DMS153 treated with DMSO at 0.1 percent for 48 hours (cell line): Measurements from ENCODE around the gene DEFB132.
A peak's percentile ranks its signal among the peaks of the same experiment; 100 is the strongest.
"Not testable (repeated sequence)": the region's sequence is repeated elsewhere in the genome, so short reads cannot be mapped to it uniquely, and the experiment has no call there.

Experiments
- DNase-seq: peaks from one replicate; lab custom pipeline; 2025; ENCODE audit not compliant: unreplicated experiment; lab: John Stamatoyannopoulos, UW

DEFB132 gene, protein sequence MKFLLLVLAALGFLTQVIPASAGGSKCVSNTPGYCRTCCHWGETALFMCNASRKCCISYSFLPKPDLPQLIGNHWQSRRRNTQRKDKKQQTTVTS

GRCh38 chr20:257419-257818, at the start of gene DEFB132:
Gene DEFB132, plus strand, starts transcription at chr20:257724. Its CDS starts 55 bp downstream, at chr20:257779.
- no peak for DNase-seq

DNA sequence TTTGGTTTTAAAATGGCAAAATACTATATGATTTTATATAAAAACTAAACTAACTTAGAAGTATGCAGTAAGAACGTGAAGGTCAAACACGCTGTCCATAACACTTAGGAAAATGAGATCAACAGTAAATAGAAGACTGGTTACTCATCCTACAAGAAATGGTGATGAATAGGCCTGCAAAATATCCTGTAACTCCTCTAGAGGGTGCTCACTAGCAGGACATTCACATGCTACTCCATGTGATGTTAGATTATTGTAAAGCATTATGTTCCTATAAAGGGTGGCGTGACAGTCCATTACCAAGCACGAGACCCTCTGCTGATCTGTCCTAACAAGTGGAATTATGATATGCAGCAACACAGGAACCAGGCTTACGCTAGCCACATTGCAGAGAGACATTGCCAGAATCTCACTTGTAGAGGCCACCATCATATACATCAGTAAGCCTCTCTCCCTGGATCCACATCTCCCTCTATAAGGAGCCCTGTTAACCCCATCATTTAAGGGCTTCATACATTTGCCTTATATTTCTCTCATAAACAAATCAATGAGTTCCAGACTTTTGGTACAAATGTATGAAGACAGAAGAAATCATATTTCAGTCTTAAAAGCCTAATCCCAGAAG, 48.5 kb upstream of the DEFB132 start:
- peak; percentile 71 for DNase-seq

DNA sequence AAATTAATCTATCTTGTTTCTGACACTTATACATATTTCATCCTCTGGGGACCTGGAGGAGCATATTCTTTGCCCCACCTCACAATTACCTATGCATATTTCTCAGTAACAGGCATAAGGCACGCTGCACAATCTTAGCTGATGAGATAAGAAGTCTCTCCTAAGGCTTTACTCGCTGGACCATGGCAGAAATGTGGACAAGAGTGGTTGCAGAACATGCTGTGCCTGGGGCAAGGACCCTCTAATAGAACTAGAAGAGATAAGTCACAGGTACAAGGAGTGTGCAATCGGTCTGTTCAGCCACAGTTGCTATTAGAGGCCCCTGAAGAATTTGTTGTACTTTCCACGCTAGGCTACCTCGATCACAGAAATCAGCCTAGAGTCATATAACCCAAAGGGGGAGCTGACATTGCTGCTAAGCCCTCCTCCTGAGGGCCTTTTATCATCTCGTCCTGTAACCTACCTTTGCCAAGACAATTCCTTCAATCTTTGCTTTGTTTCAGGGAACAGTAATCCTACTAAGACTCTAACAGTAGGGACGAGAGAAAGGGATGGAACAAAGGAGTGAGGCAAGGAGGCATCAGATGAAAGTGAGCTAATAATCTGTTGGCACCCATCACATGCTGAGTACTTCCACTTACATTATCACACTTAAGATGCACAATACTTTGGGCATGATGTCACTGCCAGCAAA, 46.6 kb upstream of the DEFB132 start:
- no peak for DNase-seq

DNA sequence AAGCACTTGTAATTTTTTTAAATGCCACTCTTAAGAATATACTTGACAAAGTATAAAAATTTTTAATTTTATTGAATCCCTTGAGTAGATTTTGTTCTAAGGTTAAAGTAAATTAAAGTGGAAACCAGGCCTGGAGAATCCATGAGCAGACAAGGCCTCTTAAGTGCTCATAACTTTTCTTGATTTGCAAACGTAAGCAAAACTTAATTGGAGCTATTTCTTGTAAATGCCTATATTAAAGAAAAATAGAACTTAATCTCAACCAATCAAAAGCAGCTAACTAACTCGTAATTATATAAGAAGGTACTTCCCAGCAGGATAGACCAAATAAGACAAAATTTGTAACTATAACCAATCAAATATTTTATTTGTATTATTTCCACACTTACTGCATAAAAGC, 43.1 kb upstream of the DEFB132 start:
- DNase-seq = no peak

DNA sequence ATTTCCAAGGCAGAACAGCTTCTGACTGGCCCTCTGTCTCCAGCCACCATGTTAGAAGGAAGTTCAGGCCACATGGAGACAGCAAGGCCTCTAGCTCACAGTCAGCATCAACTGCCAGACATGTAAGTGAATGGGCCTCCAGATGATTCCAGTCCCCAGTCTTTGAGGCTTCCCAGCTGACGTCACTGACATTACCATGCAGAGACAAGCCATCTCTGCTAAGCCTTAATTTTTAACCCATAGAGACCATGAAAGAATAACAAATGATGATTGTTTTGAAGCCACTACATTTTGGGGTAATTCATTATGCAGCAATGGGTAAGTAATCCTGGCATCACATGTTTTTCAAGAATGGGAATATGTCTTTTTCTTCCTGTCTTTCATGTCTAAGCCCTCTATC, 41.7 kb upstream of the DEFB132 start:
- no peak for DNase-seq

- no peak for DNase-seq
Observed at GRCh38 chr20:217266-217665, 40.3 kb upstream of the DEFB132 start.

DNA sequence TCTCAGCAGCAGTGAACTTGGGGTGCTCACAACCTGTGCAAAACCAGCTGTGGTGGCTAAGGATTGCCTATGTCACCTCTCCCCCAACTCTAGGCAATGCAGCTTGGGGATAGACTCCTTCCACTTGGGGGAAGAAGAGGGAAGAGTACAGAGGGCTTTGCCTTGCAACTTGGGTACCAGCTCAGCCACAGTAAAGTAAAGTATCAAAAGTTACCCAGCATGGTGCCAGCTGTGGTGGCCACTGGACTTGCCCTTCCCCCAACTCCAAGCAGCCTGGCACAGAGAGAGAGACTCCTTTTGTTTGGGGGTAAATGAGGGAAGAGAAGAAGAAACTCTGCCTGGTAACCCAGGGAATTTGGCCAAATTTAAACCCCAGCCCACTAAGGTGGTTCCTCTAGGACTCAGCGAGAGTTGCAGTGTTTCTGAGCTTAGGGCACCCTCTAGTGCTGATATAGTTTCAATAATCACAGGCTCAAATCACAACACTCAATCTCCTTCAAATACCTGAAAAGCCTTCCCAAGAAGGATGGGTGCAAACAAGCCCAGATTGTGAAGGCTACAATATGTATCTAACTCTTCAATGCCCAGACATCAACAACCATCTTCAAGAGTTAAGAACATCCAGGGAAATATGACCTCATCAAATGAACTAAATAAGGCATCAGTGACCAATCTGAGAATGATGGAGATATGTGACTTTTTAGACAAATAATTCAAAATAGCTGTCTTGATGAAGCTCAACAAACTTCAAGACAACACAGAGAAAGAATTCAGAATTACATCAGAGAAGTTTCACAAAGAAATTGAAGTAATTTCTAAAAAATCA, 38.0 kb upstream of the DEFB132 start:
- DNase-seq = peak; percentile 27

DNA sequence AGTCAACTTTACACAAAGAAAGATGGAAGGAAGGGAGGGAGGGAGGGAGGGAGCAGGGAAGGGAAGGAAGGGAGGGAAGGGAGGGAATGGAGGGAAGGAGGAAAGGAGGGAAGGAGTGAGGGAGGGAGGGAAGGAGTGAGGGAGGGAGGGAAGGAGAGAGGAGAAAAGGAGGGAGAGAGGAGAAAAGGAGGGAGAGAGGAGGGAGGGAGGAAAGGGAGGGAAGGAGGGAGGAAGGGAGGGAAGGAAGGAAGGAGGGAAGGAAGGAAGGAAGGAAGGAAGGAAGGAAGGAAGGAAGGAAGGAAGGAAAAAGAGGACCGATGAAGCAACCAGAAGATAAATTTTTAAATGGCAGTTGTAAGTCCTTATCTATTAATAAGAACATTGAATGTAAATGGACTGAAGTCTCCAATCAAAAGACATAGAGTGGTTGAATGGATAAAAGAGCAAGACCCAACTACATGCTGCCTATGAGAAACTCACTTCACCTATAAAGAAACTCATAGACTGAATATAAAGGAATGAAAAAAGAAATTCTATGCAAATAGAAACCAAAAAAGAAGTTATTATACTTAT, 36.2 kb upstream of the DEFB132 start:
- DNase-seq = no peak

DNA sequence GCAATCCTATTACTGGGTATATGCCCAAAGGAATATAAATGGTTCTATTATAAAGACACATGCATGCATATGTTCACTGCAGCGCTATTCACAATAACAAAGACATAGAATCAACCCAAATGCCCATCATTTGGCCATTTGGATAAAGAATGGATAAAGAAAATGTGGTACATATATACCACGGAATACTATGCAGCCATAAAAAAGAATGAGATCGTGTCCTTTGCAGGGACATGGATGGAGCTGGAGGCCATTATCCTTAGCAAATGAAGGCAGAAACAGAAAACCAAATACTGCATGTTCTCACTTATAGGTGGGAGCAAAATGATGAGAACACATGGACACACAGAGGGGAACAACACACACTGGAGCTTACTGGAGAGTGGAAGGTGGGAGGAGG, 31.6 kb upstream of the DEFB132 start:
- DNase-seq = not testable (repeated sequence)

DNA sequence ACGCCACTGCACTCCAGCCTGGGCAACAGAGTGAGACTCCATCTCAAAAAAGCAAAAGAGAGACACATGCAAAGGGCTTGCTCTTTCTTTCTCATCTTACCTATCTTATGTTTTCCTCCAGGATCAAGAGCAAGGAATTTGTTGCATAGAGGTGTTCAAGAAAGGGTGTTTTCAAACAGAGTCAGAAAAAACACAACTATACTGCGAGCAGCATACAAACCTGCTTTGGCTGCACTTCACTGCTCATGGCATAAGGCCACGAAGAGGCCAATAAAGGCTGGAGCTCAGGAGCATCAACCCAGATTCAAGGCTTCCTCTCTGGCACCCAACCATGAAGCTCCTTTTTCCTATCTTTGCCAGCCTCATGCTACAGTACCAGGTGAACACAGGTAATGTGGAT, 30.6 kb upstream of the DEFB132 start, which contains the start of gene DEFB129:
DEFB129 (plus strand) TSS at position 301 of the 400 bp plus-strand sequence; CDS start at position 332, 31 bp downstream.
- DNase-seq = no peak

GRCh38 chr20:227439-228105, 30.0 kb upstream of the DEFB132 start:
- DNase-seq = no peak

GRCh38 chr20:235891-236290, 21.6 kb upstream of the DEFB132 start:
- DNase-seq = no peak

DNA sequence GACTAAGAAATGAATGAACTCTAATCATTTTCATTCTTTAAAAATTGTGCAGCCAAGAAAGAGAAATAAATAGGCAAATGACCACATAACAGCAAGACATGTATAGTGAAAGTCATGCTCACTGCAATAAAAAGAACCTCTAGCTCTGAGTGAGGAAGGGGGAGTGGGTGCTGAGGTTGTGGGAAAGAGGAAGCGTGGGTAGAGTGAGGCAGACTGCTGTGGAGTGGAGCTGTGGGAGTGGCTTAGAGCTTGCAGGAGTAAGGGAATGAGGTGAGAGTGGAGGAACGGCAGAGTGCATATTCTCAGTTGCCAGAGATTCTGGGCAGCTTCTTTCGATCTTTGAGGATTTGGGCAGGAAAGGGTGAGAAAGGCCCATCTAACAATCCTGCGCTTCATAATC, 20.0 kb upstream of the DEFB132 start:
- DNase-seq = no peak

- no peak for DNase-seq
Observed at GRCh38 chr20:237929-238328, 19.6 kb upstream of the DEFB132 start.

DNA sequence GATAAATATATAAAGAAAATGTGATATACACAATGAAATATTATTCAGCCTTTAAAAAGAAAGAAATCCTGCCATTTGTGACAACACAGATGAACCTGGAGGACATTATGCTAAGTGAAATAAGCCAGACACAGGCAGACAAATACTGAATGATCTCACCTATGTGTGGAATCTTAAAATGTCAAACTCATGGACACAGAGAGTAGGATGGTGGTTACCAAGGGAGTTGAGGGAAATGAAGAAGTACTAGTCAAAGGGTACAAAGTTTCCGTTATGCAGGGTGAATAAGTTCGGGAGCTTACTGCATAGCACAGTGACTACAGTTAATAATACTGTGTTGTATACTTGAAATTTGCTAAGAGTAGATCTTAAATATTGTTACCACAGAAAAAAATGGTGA, 14.6 kb upstream of the DEFB132 start:
- DNase-seq = no peak

GRCh38 chr20:251354-251753, 6.2 kb upstream of the DEFB132 start:
- DNase-seq = no peak

DNA sequence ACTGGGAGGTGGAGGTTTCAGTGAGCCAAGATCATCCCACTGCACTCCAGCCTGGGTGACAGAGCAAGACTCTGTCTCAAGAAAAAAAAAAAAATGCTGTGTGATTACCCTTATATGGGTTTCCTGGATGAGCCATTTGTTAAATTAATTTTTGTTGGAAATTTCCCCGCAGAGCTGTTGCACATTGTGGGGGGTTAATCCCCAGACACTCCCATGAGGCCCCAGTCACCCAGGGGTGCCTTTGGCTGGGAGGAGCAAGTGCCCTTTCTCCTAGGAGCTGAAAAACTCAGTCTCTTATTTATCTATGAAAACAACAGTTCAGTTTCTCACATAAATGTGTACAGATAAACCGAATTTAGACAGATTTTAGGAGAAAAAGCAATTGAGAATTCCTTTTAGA, 4.7 kb upstream of the DEFB132 start:
- DNase-seq = no peak

- DNase-seq = not testable (repeated sequence)
Observed at GRCh38 chr20:253447-253846, 4.1 kb upstream of the DEFB132 start.

GRCh38 chr20:258269-258858, 840 bp downstream of the DEFB132 start:
- DNase-seq = no peak

- no peak for DNase-seq
Observed at GRCh38 chr20:258963-259362, 1.4 kb downstream of the DEFB132 start.
